Dermis microvascular lymphatic vessel endothelial cell (primary cell): ENCODE data around the gene TRIM17. TPM values are rescaled to one million over a fixed set of nuclear protein-coding genes. Genes with fewer than 3 reads are reported as not detected.

Experiments used
- DNase-seq, 2 donors: peaks; one replicate each; pipeline versions ENCODE4 v3.0.0 to v3.0.0-alpha.2; 2010; ENCODE audit warnings: low read depth in 2 of 2
- total RNA-seq: library from RNA; depleted of rRNA; stranded (reverse); fragments of >200 nt; gene quantifications from 2 replicates; pipeline ENCODE4 v1.2.1, GENCODE V29; 2014

TRIM17 gene, protein sequence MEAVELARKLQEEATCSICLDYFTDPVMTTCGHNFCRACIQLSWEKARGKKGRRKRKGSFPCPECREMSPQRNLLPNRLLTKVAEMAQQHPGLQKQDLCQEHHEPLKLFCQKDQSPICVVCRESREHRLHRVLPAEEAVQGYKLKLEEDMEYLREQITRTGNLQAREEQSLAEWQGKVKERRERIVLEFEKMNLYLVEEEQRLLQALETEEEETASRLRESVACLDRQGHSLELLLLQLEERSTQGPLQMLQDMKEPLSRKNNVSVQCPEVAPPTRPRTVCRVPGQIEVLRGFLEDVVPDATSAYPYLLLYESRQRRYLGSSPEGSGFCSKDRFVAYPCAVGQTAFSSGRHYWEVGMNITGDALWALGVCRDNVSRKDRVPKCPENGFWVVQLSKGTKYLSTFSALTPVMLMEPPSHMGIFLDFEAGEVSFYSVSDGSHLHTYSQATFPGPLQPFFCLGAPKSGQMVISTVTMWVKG
- not detected in 2 replicates for total RNA-seq

DNA sequence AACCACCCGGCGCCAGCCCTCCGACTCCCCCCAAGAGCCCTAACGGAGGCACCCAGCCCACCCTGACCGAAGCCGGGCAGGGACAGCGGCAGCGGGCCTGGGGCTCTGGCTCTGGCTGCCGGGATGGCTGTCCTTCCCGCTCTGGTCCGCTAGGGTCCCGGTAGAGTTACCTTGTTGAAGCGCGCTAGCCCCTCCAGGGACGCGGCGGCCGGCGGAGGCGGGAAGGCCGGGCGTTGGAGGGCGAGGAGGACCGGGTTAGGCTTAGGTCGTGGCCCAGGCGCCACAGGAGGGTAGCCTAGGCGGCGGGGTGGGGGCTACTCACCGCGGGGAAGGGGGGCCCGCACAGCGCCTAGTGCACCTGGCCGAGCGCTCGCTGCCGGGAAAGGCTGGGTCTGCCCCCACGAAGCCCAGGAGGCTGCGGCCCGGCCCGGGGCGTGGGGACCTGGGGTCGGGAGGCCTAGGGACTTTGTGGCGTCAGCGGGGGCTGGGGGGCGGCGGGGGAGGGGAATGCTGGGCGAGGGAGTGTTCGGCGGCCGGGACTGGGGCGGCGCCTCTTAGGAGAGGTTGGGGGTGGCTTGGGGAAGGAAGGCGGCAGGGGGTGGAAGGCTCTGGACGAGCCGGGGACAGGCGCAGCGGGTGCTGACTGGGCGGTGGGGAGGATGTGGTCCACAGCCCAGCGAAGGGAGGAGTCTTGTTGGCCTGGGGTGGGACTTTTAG, at the start of gene TRIM17:
Gene TRIM17 (minus strand): TSS at position 645 of the 717 bp plus-strand sequence. CDS start 1,789 bp downstream, outside the sequence.
- DNase-seq: peak in 1 of 2 donors; percentile 9

GRCh38 chr1:228465571-228466146, 49.0 kb upstream of the TRIM17 start:
- DNase-seq: no peak

DNA sequence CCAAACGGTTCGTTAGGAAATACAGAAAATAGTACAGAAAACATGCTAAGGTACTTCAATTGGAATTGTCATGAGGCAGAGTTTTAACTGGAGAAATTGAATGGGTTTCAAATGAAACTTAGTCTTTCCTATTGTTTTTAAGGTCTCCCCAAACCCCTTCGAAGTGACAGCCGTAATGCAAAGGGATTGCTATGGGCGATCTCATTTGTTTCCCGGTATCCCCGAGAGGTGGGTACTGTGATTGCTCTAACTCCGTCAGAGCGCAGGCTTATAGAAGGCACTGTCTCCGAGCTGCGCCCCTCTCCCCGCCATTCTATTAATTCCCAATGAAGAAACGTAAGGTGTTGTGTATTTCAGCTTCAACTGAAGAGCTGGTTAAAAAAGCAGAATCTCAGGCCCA, 48.5 kb upstream of the TRIM17 start:
- DNase-seq: no peak

DNA sequence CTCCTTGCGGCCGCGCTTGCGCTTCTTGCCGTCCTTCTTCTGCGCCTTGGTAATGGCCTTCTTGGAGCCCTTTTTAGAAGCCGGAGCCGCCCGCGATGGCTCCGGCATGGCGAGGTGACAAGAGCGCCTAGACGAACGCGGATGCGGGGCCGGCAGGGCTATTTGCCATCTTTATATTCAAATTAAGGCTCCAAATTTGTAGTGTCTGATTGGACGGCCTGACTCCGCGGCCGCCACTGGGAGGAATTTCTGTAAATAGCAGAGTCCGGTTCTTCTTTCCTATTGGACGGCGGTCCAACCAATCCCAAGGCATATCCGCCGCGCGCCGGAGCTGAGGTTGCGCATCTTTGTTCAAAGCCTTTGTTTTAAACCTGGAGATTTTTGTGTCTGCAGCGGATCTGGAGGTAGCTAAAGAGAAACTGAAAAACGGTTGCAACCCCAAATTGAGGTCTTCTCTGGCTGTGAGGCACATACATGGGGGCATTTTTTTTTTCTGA, 47.9 kb upstream of the TRIM17 start:
- DNase-seq: peak; percentile 22 to 81

DNA sequence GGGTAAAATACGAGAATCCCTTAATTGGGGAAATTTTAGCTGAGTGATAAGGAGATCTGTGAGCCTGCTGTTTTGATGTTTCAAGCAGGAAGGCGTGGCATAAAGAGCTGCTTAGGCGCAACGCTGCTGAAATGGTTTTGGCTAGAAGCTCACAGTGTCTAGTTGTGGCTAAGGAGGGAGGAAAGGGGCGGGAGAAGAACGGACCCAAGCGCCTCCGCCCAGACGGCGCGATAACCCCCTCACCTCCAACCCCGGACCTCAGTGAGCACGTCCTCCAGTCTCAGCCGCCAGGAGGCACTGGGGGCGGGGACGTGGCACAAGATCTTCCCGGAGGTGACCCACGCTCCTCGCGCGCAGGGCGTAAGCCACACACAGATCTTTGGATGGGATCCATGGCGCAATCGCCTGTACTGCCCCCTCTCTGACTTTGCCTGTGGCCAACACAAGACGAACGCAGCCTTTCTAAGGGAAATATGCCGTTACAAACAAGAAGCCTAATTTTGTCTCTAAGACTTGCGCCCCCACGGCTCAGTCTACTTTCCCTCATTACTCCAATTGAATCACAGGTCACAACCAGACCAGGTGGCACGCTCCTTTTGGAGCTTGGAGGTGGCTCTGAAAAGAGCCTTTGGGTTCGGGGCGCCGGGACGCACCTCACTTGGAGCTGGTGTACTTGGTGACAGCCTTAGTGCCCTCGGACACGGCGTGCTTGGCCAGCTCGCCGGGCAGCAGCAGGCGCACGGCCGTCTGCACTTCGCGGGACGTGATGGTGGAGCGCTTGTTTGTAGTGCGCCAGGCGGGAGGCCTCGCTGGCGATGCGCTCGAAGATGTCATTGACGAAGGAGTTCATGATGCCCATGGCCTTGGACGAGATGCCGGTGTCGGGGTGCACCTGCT, 47.1 kb upstream of the TRIM17 start:
- no peak for DNase-seq

DNA sequence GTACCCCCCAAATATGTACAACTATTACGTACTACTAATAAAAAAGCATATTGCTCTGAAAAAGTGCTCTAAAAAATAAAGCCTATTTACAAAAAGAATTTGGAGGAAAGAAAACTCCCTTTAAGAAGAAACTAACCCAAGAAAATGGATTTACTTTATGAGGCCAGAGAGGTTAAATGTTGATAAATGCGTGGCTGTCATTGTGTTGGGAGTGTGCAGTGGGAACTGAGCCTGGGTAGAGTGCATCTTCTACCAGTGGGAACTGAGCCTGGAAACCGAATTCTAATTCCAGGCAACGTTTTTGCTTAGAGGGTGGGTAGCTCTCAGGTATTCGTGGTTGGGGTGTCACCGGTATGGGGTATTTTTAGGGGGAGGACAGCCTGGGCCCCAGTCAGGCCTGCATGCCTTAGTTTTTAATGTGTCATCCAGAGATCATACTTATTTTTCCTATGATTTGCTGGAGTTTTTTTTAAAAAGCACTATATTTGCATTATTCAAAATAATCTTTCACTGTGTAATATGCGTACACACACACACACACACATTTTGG, 46.4 kb upstream of the TRIM17 start:
- no peak for DNase-seq

DNA sequence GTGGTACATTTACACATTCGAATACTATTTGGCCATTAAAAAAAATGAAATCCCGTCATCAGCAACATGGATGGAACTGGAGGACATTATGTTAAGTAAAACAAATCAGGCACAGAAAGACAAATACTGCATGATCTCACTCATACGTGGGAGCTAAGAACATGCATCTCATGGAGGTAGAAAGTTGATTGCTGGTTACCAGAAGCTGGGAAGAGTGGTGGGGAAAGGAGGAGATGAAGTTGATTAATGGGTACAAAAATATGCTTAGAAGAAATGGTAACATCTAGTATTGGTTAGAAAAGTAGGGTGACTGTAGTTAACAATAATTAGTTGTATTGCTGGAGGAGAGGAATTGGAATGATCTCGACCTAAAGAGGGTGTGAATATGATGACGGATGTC, 45.9 kb upstream of the TRIM17 start:
- no peak for DNase-seq

GRCh38 chr1:228460821-228461220, 44.2 kb upstream of the TRIM17 start:
- no peak for DNase-seq

DNA sequence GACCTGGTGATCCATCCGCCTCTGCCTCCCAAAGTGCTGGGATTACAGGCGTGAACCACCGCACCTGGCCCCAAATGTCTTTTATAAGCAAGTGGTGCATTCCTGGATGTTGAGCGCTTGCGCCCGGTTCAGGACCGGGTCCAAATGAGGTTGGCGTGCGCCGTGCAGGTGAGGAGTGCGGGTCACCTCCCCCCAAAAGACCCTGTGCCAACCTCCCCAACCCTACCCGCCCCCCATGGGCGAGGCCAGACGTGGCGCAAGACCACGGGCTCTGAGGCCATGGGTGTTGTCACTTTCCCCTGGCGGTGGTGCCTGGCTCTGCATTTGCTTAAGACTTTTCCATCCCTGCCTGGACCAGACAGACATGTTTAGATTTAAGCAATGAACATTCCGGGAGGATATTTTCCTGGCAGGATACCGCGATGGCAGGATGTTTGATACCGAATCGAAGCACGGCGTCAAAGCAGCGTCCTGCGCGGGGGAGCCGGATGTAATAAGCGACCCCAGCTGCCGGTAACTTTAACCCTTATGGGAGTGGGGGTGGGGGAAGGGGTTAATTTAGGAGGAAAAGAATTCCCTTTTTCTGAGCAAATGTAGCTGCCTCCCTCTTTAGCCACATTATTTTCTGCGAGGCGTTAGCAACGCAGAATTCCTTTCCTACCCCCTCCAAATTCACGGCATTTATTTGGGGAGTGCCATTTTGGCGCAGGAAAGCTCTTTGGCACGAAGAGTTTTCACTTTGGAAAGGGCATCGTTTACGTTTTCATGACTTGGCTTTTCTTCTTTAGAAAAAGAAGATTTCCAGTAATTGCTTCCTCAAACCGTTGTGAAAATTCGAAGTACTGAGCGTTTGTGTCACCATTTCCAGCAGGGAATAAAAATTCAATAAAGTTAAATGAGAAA, 42.7 kb upstream of the TRIM17 start:
- DNase-seq: peak; percentile 33 to 78

DNA sequence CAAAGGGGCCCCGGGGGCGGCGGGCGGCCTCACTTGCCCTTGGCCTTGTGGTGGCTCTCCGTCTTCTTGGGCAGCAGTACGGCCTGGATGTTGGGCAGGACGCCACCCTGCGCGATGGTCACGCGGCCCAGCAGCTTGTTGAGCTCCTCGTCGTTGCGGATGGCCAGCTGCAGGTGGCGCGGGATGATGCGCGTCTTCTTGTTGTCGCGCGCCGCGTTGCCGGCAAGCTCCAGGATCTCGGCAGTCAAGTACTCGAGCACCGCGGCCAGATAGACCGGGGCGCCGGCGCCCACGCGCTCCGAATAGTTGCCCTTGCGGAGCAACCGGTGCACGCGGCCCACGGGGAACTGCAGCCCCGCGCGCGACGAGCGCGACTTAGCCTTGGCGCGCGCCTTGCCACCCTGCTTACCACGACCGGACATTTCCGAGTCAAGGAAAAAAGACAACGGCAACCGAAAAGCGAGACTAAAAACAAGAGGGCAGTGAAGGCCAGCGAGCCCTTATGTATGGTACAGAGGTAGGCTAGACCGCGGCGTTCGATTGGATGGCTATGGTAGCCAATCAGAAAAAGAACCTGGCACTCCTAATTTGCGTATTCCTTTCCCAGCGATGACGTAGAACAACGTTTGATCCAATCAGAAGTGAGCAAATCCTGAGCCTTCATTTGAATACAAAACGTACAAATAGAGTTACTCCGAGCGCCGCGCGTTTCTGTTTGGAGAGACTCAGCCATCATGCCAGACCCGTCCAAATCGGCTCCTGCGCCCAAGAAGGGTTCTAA, 40.9 kb upstream of the TRIM17 start:
- DNase-seq: peak; percentile 96 to 99

DNA sequence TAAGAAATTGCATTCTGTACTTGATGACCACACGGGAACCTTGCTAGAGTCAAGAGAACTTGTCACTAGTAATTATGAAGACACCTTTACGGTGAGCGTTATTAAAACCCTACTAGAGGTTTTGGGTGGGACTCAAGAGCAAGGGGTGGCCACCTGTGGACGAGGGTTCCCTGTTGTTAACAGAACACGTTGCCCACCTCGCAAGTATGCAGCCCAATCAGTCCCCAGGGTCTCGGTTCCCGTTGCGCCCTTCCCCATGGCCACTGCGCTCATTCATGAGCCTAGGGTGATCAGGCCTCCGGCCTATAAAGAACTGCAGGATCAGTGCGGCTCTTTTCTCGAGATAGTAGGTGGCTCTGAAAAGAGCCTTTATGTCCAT, 40.3 kb upstream of the TRIM17 start:
- DNase-seq: no peak

DNA sequence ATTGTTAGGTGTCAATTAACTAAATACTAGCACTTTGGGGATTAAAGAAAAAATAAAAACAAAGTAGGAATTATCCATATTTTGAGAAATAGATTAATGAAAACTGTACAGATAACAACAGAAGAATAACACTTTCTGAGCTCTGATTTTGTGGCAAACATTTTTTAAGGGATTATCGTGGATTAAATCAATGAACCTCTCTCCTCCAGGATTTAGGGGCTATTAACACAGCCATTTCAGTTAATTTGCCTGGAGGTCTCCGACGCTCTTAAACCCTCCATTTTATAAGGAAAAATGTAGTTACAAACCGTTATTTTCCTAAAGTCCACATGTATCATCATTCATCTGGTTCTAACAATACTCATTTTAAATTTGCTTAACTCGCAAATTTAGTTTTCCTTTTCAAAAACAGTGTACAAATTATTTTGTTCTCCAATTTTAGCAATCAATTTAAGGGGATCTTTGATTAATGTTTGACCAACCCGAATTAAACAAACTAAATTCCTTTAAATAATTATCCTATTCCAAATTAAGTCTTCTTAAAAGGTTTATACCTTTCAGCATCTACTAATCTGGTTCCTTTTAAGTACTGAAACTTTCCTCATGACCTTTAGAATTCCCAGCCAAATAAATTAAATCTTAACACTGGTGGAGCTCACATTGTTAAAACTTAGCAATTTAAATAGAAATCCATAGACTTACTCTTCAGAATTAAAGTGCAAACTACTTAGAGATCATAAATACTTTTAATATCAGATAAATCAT, 39.8 kb upstream of the TRIM17 start:
- no peak for DNase-seq

DNA sequence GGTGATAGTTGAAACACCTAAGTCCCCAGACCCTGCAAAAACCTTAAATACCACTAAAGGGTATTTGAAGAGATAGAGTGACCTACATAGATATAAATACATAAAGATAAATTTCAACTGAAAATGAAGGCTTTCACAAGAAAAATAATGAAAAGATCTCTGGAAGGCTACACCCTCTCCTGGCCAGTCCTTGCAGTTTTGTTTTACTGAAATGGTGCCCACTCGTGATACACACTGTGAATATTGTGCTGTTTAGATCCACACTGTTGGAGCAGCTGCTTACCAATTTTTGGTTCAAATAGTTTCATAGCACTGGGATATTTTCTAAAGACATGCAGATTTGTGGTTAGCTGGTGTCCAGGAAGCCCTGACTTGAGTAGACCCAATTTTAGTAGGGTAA, 39.1 kb upstream of the TRIM17 start:
- no peak for DNase-seq

GRCh38 chr1:228454238-228454637, 37.6 kb upstream of the TRIM17 start:
- DNase-seq: no peak

DNA sequence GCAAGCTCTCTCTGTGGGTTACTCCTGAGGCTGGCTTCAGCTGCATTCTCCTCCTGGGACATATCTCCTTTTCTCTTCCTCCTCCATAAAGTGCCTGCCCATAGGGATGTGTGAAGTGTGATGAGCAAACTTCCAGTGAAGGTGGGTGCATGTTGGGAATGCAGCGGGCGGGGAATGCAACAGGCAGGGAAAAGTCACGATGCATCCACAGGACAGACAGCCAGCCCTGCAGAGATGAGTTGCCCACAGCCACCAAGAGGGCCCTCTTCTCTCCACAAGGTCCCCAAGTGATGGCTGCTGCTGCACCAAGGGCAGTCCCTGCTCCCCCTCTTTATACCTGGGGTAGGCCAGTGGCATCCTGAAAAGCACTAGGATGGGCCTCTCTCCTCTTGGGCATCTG, 37.0 kb upstream of the TRIM17 start:
- DNase-seq: no peak

DNA sequence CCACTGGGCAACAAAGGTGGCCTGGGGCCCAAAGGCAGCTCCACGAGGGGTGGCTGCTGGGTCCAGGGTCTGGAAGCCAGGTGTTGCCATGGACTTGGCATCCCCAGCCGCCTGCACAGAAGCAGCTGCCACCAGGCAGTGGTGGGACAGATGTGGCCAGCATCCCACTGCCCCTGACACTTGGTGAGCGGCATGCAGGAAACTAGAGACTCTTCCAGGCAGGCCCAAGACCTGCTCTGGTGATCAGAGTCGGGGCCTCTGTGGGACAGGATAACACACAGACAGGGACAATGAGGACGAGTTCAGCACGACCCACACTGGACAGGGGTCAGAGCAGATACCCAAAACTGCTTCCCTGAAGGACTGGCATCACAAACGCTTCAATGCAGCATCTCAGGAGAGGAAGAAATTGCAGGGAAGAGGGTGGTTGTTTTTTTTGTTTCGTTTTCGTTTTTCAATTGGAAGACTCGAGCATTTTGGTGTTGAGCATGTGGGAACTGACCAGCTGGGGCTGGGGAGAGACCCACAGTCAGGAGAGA, 36.4 kb upstream of the TRIM17 start:
- DNase-seq: no peak

GRCh38 chr1:228452194-228453021, 35.7 kb upstream of the TRIM17 start:
- DNase-seq: no peak
